Measurements from ENCODE around the gene TCEANC2.
"Not testable (repeated sequence)": the region's sequence is repeated elsewhere in the genome, so short reads cannot be mapped to it uniquely, and the experiment has no call there.

TCEANC2 gene

DNA sequence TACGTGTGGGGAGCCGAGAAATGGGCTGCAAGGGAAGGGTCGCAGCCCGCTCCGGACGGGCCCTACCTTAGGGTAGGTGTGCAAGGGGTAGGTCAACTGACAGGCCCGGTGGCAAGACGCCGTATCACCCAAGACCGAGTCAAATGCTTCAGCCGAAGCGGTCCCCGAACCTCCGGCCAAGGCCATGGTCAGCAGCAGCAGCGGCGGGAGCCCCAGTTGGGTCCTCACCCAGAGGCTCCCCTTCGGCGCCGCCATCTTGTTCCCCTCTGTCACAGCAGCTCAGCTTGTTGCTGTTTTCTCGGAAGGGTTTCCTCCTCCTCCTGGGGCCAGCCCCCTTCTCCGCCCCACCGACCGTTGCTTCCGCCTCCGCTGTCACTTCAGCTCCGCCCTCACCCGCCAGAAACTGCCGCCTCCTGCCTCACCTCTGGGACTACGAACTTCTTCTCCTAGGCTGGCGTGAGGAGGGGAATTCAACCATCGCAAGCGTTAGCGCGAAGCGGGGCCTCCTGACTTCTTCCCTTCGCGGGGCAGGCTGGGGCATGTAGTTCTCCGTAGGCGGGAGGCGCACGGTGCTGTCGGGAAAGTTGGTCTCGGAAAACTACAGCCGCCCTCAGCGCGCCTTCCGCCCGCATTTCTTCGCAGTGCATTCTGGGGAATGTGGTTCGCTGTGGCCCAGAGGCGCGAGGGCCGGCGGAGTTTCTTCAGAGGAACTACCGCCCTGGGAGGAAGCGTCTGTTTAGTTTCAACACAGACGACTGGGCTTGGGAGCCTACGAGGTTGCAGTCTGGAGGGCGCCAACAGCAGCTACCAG is at the start of gene TCEANC2, which contains the start of gene TMEM59:
Gene TCEANC2 (plus strand): TSS at position 675 of the 811 bp plus-strand sequence. CDS start 815 bp downstream, outside the sequence.
Gene TMEM59 (minus strand): TSS at position 271 of the 811 bp plus-strand sequence. CDS start 16 bp downstream, at position 255.
- peak; percentile 99 for DNase-seq (ENCODE audit: low read depth, low spot score)

DNA sequence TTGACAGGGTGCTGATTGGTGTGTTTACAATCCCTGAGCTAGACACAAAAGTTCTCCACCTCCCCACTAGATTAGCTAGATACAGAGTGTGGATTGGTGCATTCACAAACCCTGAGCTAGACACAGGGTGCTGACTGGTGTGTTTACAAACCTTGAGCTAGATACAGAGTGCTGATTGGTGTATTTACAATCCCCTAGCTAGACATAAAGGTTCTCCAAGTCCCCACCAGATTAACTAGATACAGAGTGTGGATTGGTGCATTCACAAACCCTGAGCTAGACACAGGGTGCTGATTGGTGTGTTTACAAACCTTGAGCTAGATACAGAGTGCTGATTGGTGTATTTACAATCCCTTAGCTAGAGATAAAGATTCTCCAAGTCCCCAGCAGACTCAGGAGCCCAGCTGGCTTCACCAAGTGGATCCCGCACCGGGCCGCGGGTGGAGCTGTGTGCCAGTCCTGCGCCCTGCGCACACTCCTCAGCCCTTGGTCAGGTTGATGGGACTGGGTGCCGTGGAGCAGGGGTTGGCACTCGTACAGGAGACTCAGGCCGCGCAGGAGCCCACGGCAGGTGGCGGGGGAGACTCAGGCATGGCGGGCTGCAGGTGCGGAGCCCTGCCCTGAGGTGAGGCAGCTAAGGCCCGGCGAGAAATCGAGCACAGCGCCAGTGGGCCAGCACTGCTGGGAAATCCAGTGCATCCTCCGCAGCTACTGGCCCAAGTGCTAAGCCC is 49.5 kb upstream of the TCEANC2 start:
- not testable (repeated sequence) for DNase-seq (ENCODE audit: low read depth, low spot score)

DNA sequence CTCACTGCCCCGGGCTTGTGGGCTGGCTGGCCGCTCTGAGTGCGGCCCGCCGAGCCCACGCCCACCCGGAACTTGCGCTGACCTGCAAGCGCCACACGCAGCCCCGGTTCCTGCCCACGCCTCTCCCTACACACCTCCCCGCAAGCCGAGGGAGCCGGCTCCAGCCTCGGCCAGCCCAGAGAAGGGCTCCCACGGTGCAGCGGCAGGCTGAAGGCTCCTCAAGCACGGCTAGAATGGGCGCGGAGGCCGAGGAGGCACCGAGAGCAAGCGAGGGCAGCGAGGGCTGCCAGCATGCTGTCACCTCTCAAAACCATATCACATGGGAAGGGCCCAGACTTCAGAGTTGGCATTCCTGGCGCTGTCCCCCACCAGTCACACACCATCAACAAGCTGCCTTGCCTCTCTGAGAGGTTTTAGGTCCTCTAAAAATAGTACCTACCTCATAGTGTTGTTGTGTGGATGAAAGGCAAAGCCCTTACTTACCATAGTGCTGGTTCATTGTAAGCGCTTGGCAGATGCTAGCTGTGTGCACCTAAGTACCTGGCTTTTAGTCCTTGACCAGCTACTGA is 48.8 kb upstream of the TCEANC2 start:
- DNase-seq (ENCODE audit: low read depth, low spot score), result no peak

DNA sequence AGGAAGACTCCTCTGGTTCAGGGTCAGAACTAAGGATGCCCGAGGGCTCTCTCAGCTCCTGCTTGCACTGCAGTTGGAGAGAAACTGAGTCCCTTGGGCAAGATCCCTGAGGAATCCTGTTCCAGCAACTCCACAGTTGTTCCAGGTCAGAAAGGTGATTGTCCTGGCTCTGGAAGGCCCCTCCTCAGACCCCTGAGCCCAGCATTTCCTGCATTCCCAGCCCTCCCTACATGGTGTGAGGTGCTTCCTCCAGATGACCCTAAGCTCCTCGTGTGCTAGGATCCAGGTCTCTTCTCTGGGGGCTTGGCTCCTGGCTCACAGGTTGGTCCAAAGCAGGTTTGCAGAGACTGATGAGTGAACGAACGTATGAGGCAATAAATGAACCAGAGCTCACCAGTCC is 46.9 kb upstream of the TCEANC2 start:
- DNase-seq (ENCODE audit: low read depth, low spot score), result no peak

DNA sequence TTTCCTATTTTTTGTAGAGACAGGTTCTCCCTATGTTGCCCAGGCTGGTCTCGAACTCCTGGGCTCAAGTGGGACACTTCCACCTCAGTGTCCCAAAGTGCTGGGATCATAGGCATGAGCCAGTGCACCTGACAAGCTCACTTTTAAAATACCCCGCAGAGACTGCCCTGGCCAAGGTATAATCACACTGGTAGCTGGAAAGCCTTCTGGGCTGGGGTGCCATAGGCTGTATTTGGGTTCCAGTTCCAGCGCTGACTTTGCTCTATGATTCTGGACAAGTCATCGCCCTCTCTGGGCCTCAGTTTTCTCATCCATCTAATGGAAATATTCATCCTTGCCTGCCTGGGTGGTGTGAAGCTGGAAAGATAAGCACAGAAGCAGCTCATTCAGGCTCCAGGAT is 45.8 kb upstream of the TCEANC2 start:
- DNase-seq (ENCODE audit: low read depth, low spot score), result no peak

DNA sequence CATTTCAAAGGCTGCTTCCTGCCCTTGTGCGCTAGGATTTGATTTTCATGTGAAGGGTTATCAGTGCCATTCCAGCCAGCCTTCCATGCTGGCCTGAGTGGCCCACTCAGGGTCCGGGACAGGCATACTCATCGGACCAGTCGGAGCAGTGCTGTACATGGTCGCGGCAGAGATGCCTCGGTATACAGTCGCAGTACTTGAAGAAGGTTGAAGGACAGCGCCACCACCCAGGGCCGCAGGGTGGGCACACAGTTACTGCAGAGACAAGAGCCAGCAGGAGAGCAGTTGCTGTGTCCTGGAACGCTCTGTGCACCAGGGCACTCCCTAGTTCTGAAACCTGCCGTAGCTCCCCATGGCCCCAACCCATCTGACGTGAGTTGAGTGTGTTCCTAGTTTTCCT is 44.5 kb upstream of the TCEANC2 start:
- DNase-seq (ENCODE audit: low read depth, low spot score), result no peak

DNA sequence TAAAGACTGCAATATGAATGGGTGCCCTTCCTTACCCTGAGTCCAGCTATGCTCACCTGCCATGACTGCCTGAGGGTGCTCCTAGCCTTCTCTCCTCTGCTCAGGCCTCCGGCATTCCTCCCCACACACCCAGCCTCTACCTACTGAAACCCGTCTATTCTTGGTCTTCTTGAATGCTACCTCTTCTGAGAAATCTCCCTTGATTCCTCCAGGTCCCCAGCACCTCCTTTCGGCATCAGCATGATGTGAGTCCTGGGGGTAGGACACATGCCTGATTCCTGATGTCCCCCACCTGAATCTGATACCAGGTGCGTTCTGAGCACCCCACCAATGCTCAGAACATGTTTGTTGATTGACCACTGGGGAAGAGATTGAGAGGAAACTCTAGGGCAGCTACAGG is 44.0 kb upstream of the TCEANC2 start:
- DNase-seq (ENCODE audit: low read depth, low spot score), result no peak

DNA sequence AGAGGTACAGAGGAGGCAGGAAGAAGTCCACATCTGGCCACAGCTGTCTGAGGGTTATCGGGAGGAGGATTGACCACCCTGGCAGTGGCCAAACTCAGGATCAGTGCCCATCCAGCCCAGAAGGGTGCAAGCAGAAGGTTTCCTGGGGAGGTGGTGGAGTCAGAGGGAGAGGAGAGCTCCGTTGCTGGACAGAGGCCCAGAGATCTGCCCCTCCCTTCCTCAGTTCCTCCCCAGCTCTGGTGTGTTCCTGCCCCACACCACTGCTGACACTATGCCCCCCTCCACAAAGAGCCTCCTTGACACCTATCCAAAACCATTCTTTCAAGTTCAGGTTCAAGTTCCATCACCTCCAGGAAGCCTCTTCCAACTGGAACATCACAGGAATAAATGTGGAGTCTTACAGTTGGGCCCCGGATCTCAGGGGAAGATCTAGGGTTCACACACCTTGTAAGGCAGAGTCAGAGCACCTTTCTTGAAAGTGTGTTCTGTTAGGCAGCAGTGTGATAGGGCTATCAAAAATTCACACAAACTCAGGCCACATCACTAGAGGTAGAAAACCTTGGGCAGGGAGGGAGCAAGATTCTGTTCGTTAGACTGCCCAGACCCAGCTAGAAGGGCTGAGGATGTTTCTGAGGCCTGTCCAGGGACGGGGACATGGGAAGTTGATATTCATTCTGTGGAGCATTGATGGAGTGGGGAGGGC is 42.8 kb upstream of the TCEANC2 start:
- no peak for DNase-seq (ENCODE audit: low read depth, low spot score)

DNA sequence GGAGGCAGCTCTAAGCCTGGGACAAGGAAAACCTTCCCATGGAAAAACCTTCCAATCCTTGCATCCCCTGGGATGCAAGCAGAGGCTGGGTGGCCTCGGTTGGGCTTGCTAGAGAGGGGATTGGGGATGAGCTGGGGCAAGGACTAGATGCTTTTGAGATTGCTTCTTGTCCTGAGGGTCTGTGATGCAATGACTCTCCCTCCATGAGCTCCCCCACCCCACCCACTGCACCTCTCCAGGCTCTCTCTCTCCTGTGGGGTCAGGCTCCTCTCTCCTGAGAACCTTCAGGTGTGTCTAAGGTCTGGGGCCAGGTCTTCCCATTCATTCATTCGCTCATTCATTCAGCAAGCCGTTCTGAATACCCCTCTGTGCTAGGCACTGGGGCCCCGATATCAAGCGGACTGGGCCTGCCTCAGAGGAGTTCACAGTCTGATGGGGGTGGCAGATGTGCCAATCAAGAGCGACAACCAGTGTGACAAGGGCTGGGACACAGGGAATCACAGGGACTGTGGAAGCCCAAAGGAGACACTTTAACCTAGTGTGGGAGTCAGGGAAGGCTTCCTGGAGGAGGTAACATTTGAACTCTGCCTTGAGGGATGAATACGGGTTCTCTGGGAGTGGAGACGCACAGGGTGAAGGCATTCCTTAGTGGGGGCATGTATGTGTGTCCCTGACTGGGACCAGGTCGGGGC is 41.9 kb upstream of the TCEANC2 start:
- no peak for DNase-seq (ENCODE audit: low read depth, low spot score)

DNA sequence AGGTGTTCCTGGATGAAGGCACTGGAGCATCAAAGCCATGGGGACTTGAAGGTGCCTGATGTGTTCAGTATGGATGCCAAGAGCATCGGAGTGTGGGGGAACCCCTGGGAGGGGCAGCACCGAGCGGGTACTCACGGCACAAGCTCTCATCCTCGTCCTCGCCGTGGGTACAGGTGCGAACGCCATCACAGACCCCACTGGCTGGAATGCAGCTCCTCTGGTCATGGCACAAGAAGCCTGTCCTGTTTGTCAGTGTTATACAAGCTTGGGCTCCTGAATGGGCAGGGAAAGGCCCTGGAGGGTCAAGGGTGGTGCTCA is 41.4 kb upstream of the TCEANC2 start:
- DNase-seq (ENCODE audit: low read depth, low spot score), result no peak

DNA sequence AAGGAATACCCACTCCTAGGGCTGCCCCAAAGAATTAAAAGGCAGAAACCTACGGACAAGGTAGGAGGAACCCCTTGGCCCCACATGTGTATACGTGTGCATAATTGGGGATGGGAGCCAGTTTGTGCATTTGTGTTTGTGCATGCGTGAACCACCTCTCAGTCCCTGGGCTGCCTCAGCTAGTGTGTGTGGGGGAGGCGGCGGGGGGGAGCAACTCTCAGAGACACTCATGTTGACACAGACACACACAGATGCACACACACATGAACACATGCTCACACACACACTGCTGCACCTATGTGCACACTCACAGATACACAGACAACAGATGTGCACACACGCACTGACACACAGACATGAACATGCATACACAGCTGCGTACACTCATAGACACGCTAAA is 40.5 kb upstream of the TCEANC2 start:
- no peak for DNase-seq (ENCODE audit: low read depth, low spot score)

DNA sequence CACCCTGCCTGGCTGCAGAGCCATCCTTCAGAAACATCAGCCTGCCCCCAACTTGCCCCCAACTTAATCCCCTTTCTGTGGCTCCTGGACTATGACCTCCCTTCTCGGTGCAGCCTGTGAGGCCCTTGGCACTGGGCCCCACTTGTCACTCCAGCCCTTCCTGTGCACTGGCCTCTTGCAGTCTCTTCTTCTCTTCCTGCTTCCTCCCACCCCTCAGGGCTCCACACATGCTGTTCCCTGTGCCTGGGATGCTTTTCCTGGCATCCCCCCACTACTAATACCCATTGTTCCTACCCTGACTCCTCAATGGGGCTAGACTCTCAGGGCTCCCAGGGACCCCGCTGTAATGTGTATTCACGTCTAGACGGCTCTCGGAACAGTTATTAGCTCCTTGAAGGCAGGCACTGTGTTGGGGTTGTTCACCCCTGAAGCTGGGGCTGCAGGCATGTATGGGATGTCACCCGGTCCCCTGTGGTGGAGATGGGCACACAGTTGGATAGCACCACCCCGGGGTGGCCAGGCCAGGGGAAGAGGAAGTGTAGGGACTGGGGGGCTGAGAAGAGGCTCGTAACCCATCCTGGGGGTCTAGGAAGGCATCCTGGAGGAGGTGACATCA is 39.9 kb upstream of the TCEANC2 start:
- no peak for DNase-seq (ENCODE audit: low read depth, low spot score)

DNA sequence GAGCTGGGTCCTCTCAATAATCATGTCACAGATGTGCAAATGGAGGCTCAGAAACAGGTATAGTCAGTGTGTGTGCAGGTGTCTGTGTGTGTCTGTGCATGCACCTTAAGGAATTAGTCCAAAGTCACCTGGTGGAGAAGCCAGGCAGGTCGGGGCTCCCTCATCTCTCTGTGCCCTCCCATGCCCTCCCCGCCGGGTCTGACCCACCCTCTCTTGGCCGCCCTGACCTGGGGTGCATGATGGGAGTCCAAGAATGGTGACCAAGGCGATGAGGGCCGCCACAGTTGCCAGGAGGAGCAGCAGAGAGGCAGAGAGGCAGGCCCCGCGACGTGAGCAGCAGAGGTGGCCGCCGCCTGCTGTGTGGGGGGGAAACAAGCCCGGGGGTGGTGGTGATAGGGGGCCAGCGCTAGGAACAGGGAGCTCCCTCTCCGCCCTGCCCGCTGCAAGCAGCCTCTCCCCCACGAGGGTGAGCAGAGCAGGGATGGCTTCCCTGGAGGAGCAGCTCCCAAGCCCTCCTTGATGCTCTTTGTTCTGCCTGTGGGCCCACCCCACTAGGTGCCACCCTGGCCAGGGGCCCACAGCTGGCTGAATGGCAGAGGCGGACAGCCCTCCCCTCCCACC is 39.3 kb upstream of the TCEANC2 start:
- no peak for DNase-seq (ENCODE audit: low read depth, low spot score)

DNA sequence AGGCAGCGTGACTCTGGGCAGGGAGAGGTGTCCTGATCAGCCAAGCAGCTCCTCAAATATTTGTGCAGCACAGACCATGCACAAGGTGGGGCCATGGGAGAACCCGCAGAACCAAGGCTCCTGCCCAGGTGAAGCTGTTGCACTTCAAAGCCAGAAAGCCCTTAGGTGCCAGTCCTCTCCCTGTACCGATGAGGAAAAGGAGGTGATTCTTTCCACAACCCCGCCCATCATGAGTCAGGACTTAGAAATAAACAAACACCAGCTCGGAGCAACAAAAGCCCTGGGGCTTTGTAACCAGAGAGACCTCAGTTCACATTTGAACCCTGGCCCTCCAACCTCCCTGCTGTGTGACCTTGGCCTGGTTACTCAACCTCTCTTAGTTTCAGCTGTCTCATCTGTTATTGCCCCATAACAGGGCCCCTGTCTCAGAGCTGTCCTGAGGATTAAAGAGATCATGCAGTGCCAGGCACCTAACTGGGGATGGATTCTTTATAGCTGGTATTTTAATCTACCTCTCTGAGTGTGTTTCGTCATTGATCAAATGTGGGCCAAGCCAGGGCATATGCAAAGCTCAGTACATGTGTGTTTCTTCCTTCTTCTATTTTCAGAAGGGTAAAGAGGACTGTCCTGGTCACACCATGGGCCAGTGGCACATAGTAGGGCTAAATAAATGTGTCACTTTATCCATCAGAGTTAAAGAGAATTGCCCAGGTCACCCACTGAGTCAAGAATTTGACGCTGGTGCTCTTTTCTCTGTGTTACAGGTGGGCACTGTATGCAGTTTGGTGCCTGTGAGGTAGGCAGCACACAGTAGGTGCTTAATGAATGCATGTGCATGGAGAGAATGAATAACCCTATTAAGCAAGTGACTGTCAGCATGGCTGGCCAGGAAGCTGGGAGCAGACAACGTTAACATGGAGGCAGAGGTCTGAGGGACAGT is 36.8 kb upstream of the TCEANC2 start:
- DNase-seq (ENCODE audit: low read depth, low spot score), result peak; percentile 74

DNA sequence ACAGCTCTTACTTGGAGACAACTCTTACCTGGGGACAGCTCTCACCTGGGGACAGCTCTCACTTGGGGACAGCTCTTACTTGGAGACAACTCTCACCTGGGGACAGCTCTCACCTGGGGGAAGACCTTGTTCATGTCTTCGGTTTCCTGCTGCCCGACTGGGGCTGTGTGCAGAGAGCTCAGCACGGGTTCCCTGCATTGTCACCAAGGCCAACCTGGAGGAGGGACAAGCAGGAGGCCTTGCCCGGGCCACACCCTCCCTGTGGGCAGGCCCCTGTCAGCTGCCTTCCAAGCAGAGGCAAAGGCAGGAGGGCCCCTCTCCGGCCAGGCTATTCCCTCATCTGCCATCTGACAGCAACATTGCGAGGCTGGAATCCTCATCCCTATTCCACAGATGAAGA is 35.4 kb upstream of the TCEANC2 start, which contains the start of gene LDLRAD1:
Gene LDLRAD1 (minus strand): TSS at position 208 of the 400 bp plus-strand sequence. CDS start 74 bp downstream, at position 134.
- DNase-seq (ENCODE audit: low read depth, low spot score), result no peak

DNA sequence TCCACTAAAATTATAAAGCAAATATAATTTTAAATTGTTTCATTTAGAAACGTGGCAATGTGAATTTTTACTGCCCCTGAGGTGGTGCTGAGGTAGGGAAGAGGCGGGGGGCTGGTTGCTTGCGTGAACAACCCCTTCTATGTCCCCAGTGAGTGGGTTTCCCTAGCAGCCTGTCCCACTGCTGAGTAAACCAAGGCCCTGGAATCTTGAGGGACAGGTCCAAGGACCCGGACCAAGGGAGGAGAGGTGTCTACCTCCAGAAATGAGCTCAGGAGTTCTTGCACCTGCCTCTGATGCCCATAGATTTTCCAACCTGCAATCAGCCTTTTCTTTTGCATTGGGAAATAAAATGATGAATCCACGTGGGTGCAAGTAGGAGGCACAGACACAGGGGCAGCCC is 34.8 kb upstream of the TCEANC2 start:
- DNase-seq (ENCODE audit: low read depth, low spot score), result no peak

DNA sequence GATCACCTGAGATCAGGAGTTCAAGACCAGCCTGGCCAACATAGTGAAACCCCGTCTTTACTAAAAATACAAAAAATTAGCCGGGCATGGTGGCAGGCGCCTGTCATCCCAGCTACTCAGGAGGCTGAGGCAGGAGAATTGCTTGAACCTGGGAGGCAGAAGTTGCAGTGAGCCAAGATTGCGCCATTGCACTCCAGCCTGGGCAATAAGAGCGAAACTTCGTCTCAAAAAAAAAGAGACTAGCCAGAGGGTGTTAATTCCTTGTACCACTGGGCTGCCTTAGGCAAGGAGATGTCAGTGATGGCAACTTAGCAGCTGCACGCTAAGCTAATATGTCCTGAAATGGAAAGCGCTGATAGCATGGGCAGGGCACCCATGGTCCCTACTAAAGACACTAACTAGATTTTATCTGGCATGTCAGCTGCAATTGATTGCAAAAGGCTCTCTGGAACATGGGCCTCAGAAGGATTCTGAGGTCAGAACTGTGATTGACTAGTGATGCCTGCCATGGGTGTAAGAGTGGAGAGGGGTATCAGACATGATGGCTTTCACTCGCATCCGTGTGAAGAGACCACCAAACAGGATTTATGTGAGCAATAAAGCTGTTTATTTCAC is 33.7 kb upstream of the TCEANC2 start:
- not testable (repeated sequence) for DNase-seq (ENCODE audit: low read depth, low spot score)

DNA sequence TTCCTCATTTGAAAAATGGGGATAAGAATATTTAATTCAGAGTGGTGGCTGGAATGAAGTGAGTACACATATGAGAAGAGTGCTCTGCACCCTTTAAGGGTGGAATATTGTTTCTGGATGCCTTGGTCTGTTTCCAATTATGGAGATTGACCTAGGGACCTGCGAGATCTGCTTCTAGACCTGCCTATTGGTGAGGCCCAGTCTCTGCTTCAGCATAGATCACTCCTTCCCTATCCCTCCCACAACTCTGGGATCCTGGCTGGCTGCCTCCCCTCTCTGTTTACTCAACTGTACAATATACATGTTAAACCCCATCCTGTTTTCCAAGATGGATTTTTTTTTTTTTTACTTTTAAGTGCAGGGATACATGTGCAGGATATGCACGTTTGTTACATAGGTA is 29.1 kb upstream of the TCEANC2 start:
- no peak for DNase-seq (ENCODE audit: low read depth, low spot score)

DNA sequence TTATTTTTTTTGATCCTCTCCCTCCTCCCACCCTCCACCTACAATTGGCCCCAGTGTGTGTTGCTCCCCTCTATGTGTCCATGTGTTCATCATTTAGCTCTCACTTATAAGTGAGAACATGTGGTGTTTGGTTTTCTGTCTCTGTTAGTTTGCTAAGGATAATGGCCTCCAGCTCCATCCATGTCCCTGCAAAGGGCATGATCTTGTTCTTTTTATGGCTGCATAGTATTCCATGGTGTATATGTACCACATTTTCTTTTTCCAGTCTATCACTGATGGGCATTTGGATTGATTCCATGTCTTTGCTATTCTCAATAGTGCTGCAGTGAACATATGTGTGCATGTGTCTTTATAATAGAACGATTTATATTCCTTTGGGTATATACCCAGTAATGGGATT is 28.6 kb upstream of the TCEANC2 start:
- DNase-seq (ENCODE audit: low read depth, low spot score), result not testable (repeated sequence)
